ENCODE measurements around the gene ADCY2. TPM values are rescaled to one million over a fixed set of nuclear protein-coding genes. Genes with fewer than 3 reads are reported as not detected.

Gene ADCY2
- total RNA-seq, 2 donors from 2014 or later, result 5.2 to 17.7 TPM

GRCh38 chr5:7388553-7388952 lies 7.4 kb upstream of the ADCY2 start:
- H3K36me3 ChIP-seq, result no peaks in the 10 kb centered on the region
- no peak for DNase-seq (ENCODE audit: low spot score)
- no peak overlapping the region for H3K27ac ChIP-seq
- H3K4me1 ChIP-seq (replicated peaks), result no peaks in the 10 kb centered on the region
- no peaks in the 10 kb centered on the region for H3K9me3 ChIP-seq
- TF ChIP-seq CTCF (IDR thresholded peaks at IDR 0.05), result no peak
- TF ChIP-seq POLR2AphosphoS5 (IDR thresholded peaks at IDR 0.05), result no peak
- no peak for TF ChIP-seq POLR2A (IDR thresholded peaks at IDR 0.05)
- 90% methylated on average over 3 of the region's 3 CpGs for WGBS
- intact Hi-C loops (cut with DNase I), result no loop called here
- H3K27me3 ChIP-seq (replicated peaks; ENCODE audit: insufficient read depth), result no peaks in the 10 kb centered on the region
- H3K4me3 ChIP-seq, result no peak overlapping the region

- H3K4me3 ChIP-seq, result no peak overlapping the region
- no peaks in the 10 kb centered on the region for H3K36me3 ChIP-seq
- 52% methylated on average over 9 of the region's 9 CpGs for WGBS
- DNase-seq (ENCODE audit: low spot score), result no peak
- H3K4me1 ChIP-seq (replicated peaks), result no peaks in the 10 kb centered on the region
- H3K9me3 ChIP-seq, result no peaks in the 10 kb centered on the region
- TF ChIP-seq POLR2A (IDR thresholded peaks at IDR 0.05), result no peak
- no peak for TF ChIP-seq CTCF (IDR thresholded peaks at IDR 0.05)
- TF ChIP-seq POLR2AphosphoS5 (IDR thresholded peaks at IDR 0.05), result no peak
- intact Hi-C loops (cut with DNase I), result loop anchor here (5.0 kb wide), 1 partner anchor 314 kb away; no protein-coding TSS in a partner anchor
- H3K27me3 ChIP-seq (replicated peaks; ENCODE audit: insufficient read depth), result no peaks in the 10 kb centered on the region
- no peak overlapping the region for H3K27ac ChIP-seq
Measured at GRCh38 chr5:7391215-7391614, 4.7 kb upstream of the ADCY2 start.

GRCh38 chr5:7391814-7392692 lies 3.9 kb upstream of the ADCY2 start:
- no peaks in the 10 kb centered on the region for H3K36me3 ChIP-seq
- no peaks in the 10 kb centered on the region for H3K27me3 ChIP-seq (replicated peaks; ENCODE audit: insufficient read depth)
- H3K4me1 ChIP-seq (replicated peaks), result no peaks in the 10 kb centered on the region
- intact Hi-C loops (cut with DNase I), result loop anchor here (5.0 kb wide), 1 partner anchor 315 kb away; no protein-coding TSS in a partner anchor
- H3K4me3 ChIP-seq, result no peak overlapping the region
- 41% methylated on average over 15 of the region's 15 CpGs for WGBS
- H3K9me3 ChIP-seq, result no peaks in the 10 kb centered on the region
- peak overlapping the region in 1 of 2 donors; percentile 12 for H3K27ac ChIP-seq
- TF ChIP-seq POLR2AphosphoS5 (IDR thresholded peaks at IDR 0.05), result peak; percentile 26
- peak; percentile 41 to 70 (median 60) for TF ChIP-seq CTCF (IDR thresholded peaks at IDR 0.05)
- no peak for TF ChIP-seq POLR2A (IDR thresholded peaks at IDR 0.05)
- peak; percentile 49 for DNase-seq (ENCODE audit: low spot score)

- intact Hi-C loops (cut with DNase I), result loop anchor here (5.0 kb wide), 1 partner anchor 315 kb away; no protein-coding TSS in a partner anchor
- DNase-seq (ENCODE audit: low spot score), result no peak
- no peak overlapping the region for H3K27ac ChIP-seq
- H3K4me1 ChIP-seq (replicated peaks), result no peaks in the 10 kb centered on the region
- H3K4me3 ChIP-seq, result no peak overlapping the region
- H3K36me3 ChIP-seq, result no peaks in the 10 kb centered on the region
- WGBS, result 90% methylated on average over 3 of the region's 3 CpGs
- H3K9me3 ChIP-seq, result no peaks in the 10 kb centered on the region
- no peaks in the 10 kb centered on the region for H3K27me3 ChIP-seq (replicated peaks; ENCODE audit: insufficient read depth)
- TF ChIP-seq CTCF (IDR thresholded peaks at IDR 0.05) (no peak), POLR2A (IDR thresholded peaks at IDR 0.05) (no peak), POLR2AphosphoS5 (IDR thresholded peaks at IDR 0.05) (no peak)
Measured at GRCh38 chr5:7392693-7393024, 3.3 kb upstream of the ADCY2 start.

All from prostate gland (tissue), 2 donors.